Measurements from ENCODE around the gene AMY2B. TPM values are rescaled to one million over a fixed set of nuclear protein-coding genes. Genes with fewer than 3 reads are reported as not detected.
A peak's percentile ranks its signal among the peaks of the same experiment; 100 is the strongest.

Gene AMY2B
- total and polyA plus RNA-seq, 9 of the 15 experiments (the other 6 are each of a cell fraction or from before 2014, with no cell fraction given), result 0.22 to 2.0 (median 0.49) TPM

DNA sequence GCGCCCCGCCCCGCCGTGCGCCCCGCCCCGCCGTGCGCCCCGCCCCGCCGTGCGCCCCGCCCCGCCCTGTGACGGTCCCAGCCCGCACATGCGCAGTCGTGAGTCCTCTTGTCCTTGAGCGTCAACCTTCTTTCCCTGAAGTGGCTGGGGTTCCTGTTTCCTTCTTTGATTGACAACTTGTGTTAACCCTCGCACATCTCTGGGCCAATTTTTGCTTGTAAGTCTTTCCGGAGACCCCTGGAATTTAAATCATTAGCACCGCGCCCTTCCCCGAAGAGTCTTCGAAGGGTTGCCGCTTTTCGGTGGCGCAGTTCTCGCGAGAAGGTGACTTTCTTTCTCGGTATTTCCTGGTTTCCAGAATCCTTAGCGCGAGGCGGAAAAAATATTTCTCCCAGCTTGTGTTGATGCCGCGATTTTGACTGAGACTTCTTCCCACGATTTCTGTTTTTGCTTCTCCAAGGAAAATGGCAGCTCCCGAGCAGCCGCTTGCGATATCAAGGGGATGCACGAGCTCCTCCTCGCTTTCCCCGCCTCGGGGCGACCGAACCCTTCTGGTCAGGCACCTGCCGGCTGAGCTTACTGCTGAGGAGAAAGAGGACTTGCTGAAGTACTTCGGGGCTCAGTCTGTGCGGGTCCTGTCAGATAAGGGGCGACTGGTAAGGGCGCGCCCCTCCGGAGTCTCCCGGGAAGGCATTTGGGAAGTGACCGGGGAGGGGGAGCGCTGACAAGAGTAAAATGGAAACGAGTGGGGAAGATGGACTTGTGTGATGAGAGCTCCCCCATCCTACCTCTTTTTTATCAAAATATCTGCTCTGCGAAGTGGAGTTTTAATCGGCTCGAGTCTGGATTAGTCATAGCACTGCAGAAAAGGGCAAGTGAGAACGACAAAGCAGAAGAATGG is 45.5 kb upstream of the AMY2B start, which contains the start of gene RNPC3 (continued):
- TF ChIP-seq, protein P1, sequence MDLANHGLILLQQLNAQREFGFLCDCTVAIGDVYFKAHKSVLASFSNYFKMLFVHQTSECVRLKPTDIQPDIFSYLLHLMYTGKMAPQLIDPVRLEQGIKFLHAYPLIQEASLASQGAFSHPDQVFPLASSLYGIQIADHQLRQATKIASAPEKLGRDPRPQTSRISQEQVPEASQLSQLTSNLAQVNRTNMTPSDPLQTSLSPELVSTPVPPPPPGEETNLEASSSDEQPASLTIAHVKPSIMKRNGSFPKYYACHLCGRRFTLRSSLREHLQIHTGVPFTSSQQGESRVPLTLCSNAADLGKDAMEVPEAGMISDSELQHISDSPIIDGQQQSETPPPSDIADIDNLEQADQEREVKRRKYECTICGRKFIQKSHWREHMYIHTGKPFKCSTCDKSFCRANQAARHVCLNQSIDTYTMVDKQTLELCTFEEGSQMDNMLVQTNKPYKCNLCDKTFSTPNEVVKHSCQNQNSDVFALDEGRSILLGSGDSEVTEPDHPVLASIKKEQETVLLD (IDR thresholded peaks at IDR 0.05), result peak; percentile 26; the same call in 1 of the 2 replicates
- TF ChIP-seq BRD4 (IDR thresholded peaks at IDR 0.05) (0 out of 2 replicates have a peak, but pooled peaks have one; percentile 50), DPF2 (IDR thresholded peaks at IDR 0.05) (peak; percentile 46; the same call in 1 of the 2 replicates), BRF1 (IDR thresholded peaks at IDR 0.05; ENCODE audit: borderline replicate concordance, extremely low read depth, insufficient read length) (no peak), ATF1 (CRISPR knock-in tag; IDR thresholded peaks at IDR 0.05) (no peak), ATF1 (tag; IDR thresholded peaks at IDR 0.05) (peak; percentile 48), CXXC5 (CRISPR knock-in tag; IDR thresholded peaks at IDR 0.05) (peak; percentile 68), STAG1 (CRISPR knock-in tag; IDR thresholded peaks at IDR 0.05; ENCODE audit: borderline replicate concordance) (no peak), SMARCC2 (IDR thresholded peaks at IDR 0.05; ENCODE audit: low read depth) (peak; percentile 56; the same call in 1 of the 2 replicates), CCAR2 (IDR thresholded peaks at IDR 0.05; ENCODE audit: low read depth, low read length) (no peak), RBFOX2 (IDR thresholded peaks at IDR 0.05; ENCODE audit: low read depth, low read length) (peak; percentile 76), CCNT2 (IDR thresholded peaks at IDR 0.05; ENCODE audit: borderline replicate concordance, extremely low read depth, insufficient read length, low read depth, low read length) (no peak), ZNF133 (CRISPR knock-in tag; IDR thresholded peaks at IDR 0.05) (no peak), SMARCE1 (IDR thresholded peaks at IDR 0.05) (peak; percentile 37; the same call in 1 of the 2 replicates), HNRNPUL1 (IDR thresholded peaks at IDR 0.05; ENCODE audit: low read length) (no peak), C11orf30 (IDR thresholded peaks at IDR 0.05; ENCODE audit: low read depth) (peak; percentile 27; the same call in 1 of the 2 replicates), ERF (CRISPR knock-in tag; IDR thresholded peaks at IDR 0.05) (peak; percentile 60; the same call in 1 of the 2 replicates), CTBP1 (IDR thresholded peaks at IDR 0.05; ENCODE audit: borderline replicate concordance) (peak; percentile 46; the same call in 1 of the 2 replicates), MBD2 (IDR thresholded peaks at IDR 0.05; ENCODE audit: borderline replicate concordance, low read depth) (peak; percentile 47; the same call in 1 of the 2 replicates), POLR2B (IDR thresholded peaks at IDR 0.05; ENCODE audit: low read depth, partially characterized antibody) (peak; percentile 72)
- TF ChIP-seq, protein P2, sequence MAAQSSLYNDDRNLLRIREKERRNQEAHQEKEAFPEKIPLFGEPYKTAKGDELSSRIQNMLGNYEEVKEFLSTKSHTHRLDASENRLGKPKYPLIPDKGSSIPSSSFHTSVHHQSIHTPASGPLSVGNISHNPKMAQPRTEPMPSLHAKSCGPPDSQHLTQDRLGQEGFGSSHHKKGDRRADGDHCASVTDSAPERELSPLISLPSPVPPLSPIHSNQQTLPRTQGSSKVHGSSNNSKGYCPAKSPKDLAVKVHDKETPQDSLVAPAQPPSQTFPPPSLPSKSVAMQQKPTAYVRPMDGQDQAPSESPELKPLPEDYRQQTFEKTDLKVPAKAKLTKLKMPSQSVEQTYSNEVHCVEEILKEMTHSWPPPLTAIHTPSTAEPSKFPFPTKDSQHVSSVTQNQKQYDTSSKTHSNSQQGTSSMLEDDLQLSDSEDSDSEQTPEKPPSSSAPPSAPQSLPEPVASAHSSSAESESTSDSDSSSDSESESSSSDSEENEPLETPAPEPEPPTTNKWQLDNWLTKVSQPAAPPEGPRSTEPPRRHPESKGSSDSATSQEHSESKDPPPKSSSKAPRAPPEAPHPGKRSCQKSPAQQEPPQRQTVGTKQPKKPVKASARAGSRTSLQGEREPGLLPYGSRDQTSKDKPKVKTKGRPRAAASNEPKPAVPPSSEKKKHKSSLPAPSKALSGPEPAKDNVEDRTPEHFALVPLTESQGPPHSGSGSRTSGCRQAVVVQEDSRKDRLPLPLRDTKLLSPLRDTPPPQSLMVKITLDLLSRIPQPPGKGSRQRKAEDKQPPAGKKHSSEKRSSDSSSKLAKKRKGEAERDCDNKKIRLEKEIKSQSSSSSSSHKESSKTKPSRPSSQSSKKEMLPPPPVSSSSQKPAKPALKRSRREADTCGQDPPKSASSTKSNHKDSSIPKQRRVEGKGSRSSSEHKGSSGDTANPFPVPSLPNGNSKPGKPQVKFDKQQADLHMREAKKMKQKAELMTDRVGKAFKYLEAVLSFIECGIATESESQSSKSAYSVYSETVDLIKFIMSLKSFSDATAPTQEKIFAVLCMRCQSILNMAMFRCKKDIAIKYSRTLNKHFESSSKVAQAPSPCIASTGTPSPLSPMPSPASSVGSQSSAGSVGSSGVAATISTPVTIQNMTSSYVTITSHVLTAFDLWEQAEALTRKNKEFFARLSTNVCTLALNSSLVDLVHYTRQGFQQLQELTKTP (IDR thresholded peaks at IDR 0.05; ENCODE audit: low read depth in 1 of 2, partially characterized antibody in 2 of 2), result peak in 1 of 2 experiments; percentile 34
- TF ChIP-seq, protein P3, sequence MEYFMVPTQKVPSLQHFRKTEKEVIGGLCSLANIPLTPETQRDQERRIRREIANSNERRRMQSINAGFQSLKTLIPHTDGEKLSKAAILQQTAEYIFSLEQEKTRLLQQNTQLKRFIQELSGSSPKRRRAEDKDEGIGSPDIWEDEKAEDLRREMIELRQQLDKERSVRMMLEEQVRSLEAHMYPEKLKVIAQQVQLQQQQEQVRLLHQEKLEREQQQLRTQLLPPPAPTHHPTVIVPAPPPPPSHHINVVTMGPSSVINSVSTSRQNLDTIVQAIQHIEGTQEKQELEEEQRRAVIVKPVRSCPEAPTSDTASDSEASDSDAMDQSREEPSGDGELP (CRISPR knock-in tag; IDR thresholded peaks at IDR 0.05; ENCODE audit: borderline replicate concordance), result peak; percentile 41

Measured in K562 (cell line).